Heart right ventricle (tissue), 16 donors: Measurements from ENCODE around the gene MPHOSPH9. TPM values are rescaled to one million over a fixed set of nuclear protein-coding genes. Genes with fewer than 3 reads are reported as not detected.

Experiments
- ATAC-seq, 8 donors: fragments of 200-7000 bp; cut with Tn5 transposase; one replicate each; pipeline ENCODE4 v1.9.1; 2020; ENCODE audit warnings: mild to moderate bottlenecking in 8 of 8, moderate library complexity in 8 of 8, moderate number of reproducible peaks in 1 of 8
- DNase-seq, 2 donors: peaks; one replicate each; pipeline ENCODE4 v3.0.0-alpha.2; 2020
- H3K27ac ChIP-seq, 10 donors: fragments of 200-600 bp; sonication (generic) in 2 of 10; one replicate each; pipeline versions ENCODE4 v1.5.0 to v1.8.0; 2020 to 2022; ENCODE audit warnings: mild to moderate bottlenecking in 3 of 10
- H3K27me3 ChIP-seq, 7 donors: fragments of 200-600 bp; one replicate each; pipeline ENCODE4 v1.8.0; 2021 to 2022; ENCODE audit warnings: mild to moderate bottlenecking in 2 of 7
- H3K36me3 ChIP-seq, 9 donors: fragments of 200-600 bp; sonication (generic) in 1 of 9; one replicate each; pipeline versions ENCODE4 v1.5.0 to v1.8.0; 2020 to 2022; ENCODE audit warnings: mild to moderate bottlenecking in 2 of 9
- H3K4me1 ChIP-seq, 9 donors: fragments of 200-600 bp; sonication (generic) in 1 of 9; one replicate each; pipeline versions ENCODE4 v1.5.0 to v1.8.0; 2020 to 2022; ENCODE audit warnings: mild to moderate bottlenecking in 4 of 9
- H3K4me3 ChIP-seq, 10 donors: fragments of 200-600 bp; sonication (generic) in 2 of 10; one replicate each; pipeline versions ENCODE4 v1.5.0 to v1.8.0; 2020 to 2022; ENCODE audit warnings: mild to moderate bottlenecking in 7 of 10, moderate library complexity in 2 of 10
- H3K9me3 ChIP-seq, 11 donors: fragments of 200-600 bp in 10 of 11; sonication (generic) in 2 of 11; one replicate each; pipeline versions ENCODE4 v1.5.0 to v1.8.0; 2013 to 2022; ENCODE audit warnings: mild to moderate bottlenecking in 2 of 11, control low read depth in 1 of 11, moderate library complexity in 1 of 11
- CTCF ChIP-seq, 9 donors: fragments of 200-600 bp; sonication (generic) in 2 of 9; IDR thresholded peaks; one replicate each; pipeline versions ENCODE4 v1.5.0 to v1.8.0; 2021 to 2022; ENCODE audit warnings: antibody characterized with exemption in 9 of 9, mild to moderate bottlenecking in 5 of 9, moderate library complexity in 1 of 9
- WGBS, 2 donors: extraction: QIAGEN DNeasy Blood & Tissue Kit; methylation state at CpG; one replicate each; pipeline ENCODE4 v1.1.7; 2013; ENCODE audit warnings: inconsistent platforms in 1 of 2; 5-methylcytosine and 5-hydroxymethylcytosine counted together
- intact Hi-C, 10 donors: fragments of 100-400 bp; cut with DNase I; formaldehyde crosslinking; loops; one replicate each; pipeline versions ENCODE4 v1.11.1 to v1.14.2; 2022
- polyA plus RNA-seq, 2 donors: library from polyadenylated mRNA; stranded (reverse); fragments of 200-250 nt; gene quantifications; one replicate each; pipeline ENCODE4 v1.2.3, GENCODE V29; 2013
- total RNA-seq, 10 donors: library from RNA; stranded (reverse); fragmentation: NEBNext Ultra II Directional in 3 of 10; extraction: Animal tissue kit (Norgen Biotek cat#: 25700) in 3 of 10; gene quantifications; one replicate each; pipeline versions ENCODE4 v1.2.1 to v1.2.4, GENCODE V29; 2021 to 2023
- donor health status: Arrhythmogenic right ventricular cardiomyopathy.
- donor health status: ischemic (EF 13 %, LVEDD 7.1; RV severe dilation, severe dysfunction).
- donor health status: healthy with polysubstance abuse.
- donor health status: DM: no; HTN: yes; CAD: no.
- donor health status: DM: no; HTN: no; CAD: no.
- donor health status: ischemic (EF 25% LVEDD 6.9; RV normal size, moderate dysfunction).
- donor health status: ischemic (EF 25% LVEDD 5.7; RV mildly dilated, moderate dysfunction).
- donor health status: healthy.
- donor health status: DM: yes; HTN: yes; CAD: no.
- donor health status: Ischemic cardiomyopathy.
- donor health status: ischemic (EF 35%, LVEDD 5.7; RV mildly dilated, moderate dysfunction).
- donor health status: nonischemic (EF 11% LVEDD 7.7; RV severe dilation, severe dysfunction).
- donor health status: DM: yes; HTN: yes; CAD: no.
- donor health status: PGD.
- donor health status: ischemic (EF 29% LVEDD 5.4; RV normal size, mild dysfunction).
- donor health status: nonischemic (EF 23%, LVEDD 6.1; RV moderate dilation, normal function).

MPHOSPH9 gene
- total and polyA plus RNA-seq, 12 donors: 4.1 to 33.6 (median 25.7) TPM

GRCh38 chr12:123150275-123150743, 82.6 kb downstream of the MPHOSPH9 start:
- Histone ChIP-seq H3K27ac (peak overlapping the region; percentile 34 to 92 (median 82)), H3K36me3 (peaks cover 0 to 20% (median 2%) of the 10 kb centered on the region in 9 donors), H3K4me3 (peak overlapping the region; percentile 58 to 90 (median 72)), H3K4me1 (peaks cover 7 to 33% (median 27%) of the 10 kb centered on the region in 9 donors), H3K27me3 (peaks cover 0 to 12% (median 0%) of the 10 kb centered on the region in 7 donors), H3K9me3 (no peaks in the 10 kb centered on the region)
- DNase-seq: peak; percentile 54 to 63
- 1% methylated on average over 51 to 54 of the region's 54 CpGs for WGBS, 2 donors
- no peak for TF ChIP-seq CTCF (IDR thresholded peaks at IDR 0.05)
- intact Hi-C loops: loop anchor here in 9 of 10 donors (2.0 to 10.0 kb wide), 9 partner anchors 67 to 172 kb away; partner anchors contain the start of genes ARL6IP4 (in 5 of the 9), MPHOSPH9 (in 1 of the 9) and MTRFR (in 1 of the 9)
- ATAC-seq: peak; percentile 26 to 67 (median 54)

DNA sequence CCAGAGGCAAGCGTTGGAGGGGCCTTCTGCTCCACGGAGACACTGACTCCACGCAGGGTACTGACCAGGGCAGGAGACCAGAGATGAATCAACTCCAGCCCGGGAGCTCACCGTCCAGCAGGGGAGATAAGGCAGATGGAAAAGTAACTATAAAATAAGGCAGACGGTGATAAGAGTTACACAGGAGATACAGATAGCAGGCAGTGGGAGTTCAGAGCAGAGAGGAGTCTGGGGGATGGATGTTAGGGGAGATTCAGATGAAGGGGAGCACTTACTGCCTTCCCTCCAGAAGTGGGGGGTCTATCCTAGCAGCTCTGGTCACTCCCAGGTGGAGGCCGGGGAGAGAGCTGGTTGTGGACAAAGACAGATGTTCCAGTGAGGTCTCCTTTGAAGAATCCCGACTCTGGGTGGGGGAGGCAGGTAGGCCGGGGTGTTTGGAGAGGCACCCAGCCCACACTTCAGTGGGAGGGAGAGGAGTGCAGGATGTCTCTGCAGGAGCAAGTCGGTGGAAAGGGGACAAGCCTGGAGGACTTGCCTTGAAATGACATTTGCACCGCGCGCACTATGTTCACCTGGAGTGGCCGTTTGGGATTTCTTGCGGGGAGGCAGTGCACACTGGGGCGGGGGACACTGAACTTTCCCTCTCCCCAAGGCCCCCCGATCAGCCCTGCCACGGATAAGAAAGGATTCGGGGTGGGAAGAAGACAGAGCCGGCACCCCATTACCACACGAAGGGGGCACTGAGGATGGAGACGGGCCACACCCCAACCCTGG, 83.3 kb downstream of the MPHOSPH9 start:
- 21 to 23% methylated on average over 22 of the region's 22 CpGs for WGBS, 2 donors
- Histone ChIP-seq H3K9me3 (no peaks in the 10 kb centered on the region), H3K4me1 (peaks cover 7 to 33% (median 27%) of the 10 kb centered on the region in 9 donors), H3K27me3 (peaks cover 0 to 12% (median 0%) of the 10 kb centered on the region in 7 donors), H3K27ac (peak overlapping the region in 9 of 10 donors; percentile 63 to 92 (median 83)), H3K4me3 (peak overlapping the region; percentile 58 to 90 (median 72)), H3K36me3 (peaks cover 0 to 14% (median 0%) of the 10 kb centered on the region in 9 donors)
- DNase-seq (peak in 1 of 2 donors; percentile 16), ATAC-seq (peak in 7 of 8 donors; percentile 4 to 46 (median 24))
- intact Hi-C loops: loop anchor here (2.0 to 10.0 kb wide), 15 partner anchors 31 to 171 kb away; partner anchors contain the start of genes ARL6IP4 (in 7 of the 10), MPHOSPH9 (in 1 of the 10) and MTRFR (in 1 of the 10)
- TF ChIP-seq CTCF (IDR thresholded peaks at IDR 0.05): no peak

GRCh38 chr12:123149088-123149487, 83.9 kb downstream of the MPHOSPH9 start:
- Histone ChIP-seq H3K4me1 (peaks cover 7 to 34% (median 27%) of the 10 kb centered on the region in 9 donors), H3K4me3 (peak overlapping the region in 8 of 10 donors; percentile 64 to 90 (median 72)), H3K9me3 (no peaks in the 10 kb centered on the region), H3K27me3 (peaks cover 0 to 12% (median 0%) of the 10 kb centered on the region in 7 donors), H3K36me3 (peaks cover 0 to 9% (median 0%) of the 10 kb centered on the region in 9 donors), H3K27ac (peak overlapping the region in 9 of 10 donors; percentile 63 to 92 (median 83))
- ATAC-seq (peak in 3 of 8 donors; percentile 18 to 47 (median 32)), DNase-seq (no peak)
- intact Hi-C loops: loop anchor here in 8 of 10 donors (2.0 to 10.0 kb wide), 9 partner anchors 30 to 167 kb away; partner anchors contain the start of gene ARL6IP4 (in 2 of the 8)
- 60 to 65% methylated on average over 3 of the region's 3 CpGs for WGBS, 2 donors
- peak in 1 of 9 donors; percentile 17 for TF ChIP-seq CTCF (IDR thresholded peaks at IDR 0.05)

GRCh38 chr12:123148655-123149054, 84.3 kb downstream of the MPHOSPH9 start:
- peak overlapping the region in 6 of 10 donors; percentile 74 to 92 (median 84) for H3K27ac ChIP-seq
- H3K4me3 ChIP-seq: no peak overlapping the region
- peaks cover 7 to 38% (median 31%) of the 10 kb centered on the region in 9 donors for H3K4me1 ChIP-seq
- H3K36me3 ChIP-seq: peaks cover 0 to 6% (median 0%) of the 10 kb centered on the region in 9 donors
- ATAC-seq (no peak), DNase-seq (no peak)
- intact Hi-C loops: loop anchor here in 8 of 10 donors (2.0 to 10.0 kb wide), 9 partner anchors 30 to 166 kb away; partner anchors contain the start of gene ARL6IP4 (in 2 of the 8)
- no peaks in the 10 kb centered on the region for H3K9me3 ChIP-seq
- 71 to 96% methylated on average over 5 of the region's 5 CpGs for WGBS, 2 donors
- peaks cover 0 to 12% (median 0%) of the 10 kb centered on the region in 7 donors for H3K27me3 ChIP-seq
- TF ChIP-seq CTCF (IDR thresholded peaks at IDR 0.05): no peak
